Mesendoderm (in vitro differentiated cells): ENCODE measurements around the gene NAA25.
"Not testable (repeated sequence)": the region's sequence is repeated elsewhere in the genome, so short reads cannot be mapped to it uniquely, and the experiment has no call there.

Experiments used
- DNase-seq: peaks from one replicate; pipeline ENCODE4 v3.0.0; 2013
- H2AK5ac ChIP-seq: 2 replicates; pipeline ENCODE4 v1.6.1; 2013; ENCODE audit warnings: low read length, inconsistent platforms
- H2BK120ac ChIP-seq: 2 replicates; pipeline ENCODE4 v1.6.1; 2013; ENCODE audit warnings: low read depth, mild to moderate bottlenecking, low read length, moderate library complexity, mixed read lengths
- H2BK15ac ChIP-seq: replicated peaks from 2 replicates; pipeline ENCODE4 v1.6.1; 2013; ENCODE audit warnings: low read depth, mild to moderate bottlenecking, moderate library complexity
- H2BK5ac ChIP-seq: 2 replicates; pipeline ENCODE4 v1.6.1; 2013; ENCODE audit warnings: low read length, inconsistent platforms
- H3K18ac ChIP-seq: 2 replicates; pipeline ENCODE4 v1.6.1; 2013; ENCODE audit warnings: mild to moderate bottlenecking, low read length, mixed read lengths
- H3K23ac ChIP-seq: one replicate; pipeline ENCODE4 v1.6.1; 2013; ENCODE audit warnings: low read length
- H3K27ac ChIP-seq: 2 replicates; pipeline ENCODE4 v1.5.1; 2013; ENCODE audit warnings: low read depth, mild to moderate bottlenecking, inconsistent platforms, low read length, moderate library complexity
- H3K27me3 ChIP-seq: 2 replicates; pipeline ENCODE4 v1.6.1; 2013; ENCODE audit warnings: low read length, control low read depth, mild to moderate bottlenecking, inconsistent platforms; ENCODE audit not compliant: insufficient read depth, poor library complexity
- H3K36me3 ChIP-seq: 2 replicates; pipeline ENCODE4 v1.6.1; 2013; ENCODE audit warnings: low read length, inconsistent platforms; ENCODE audit not compliant: control insufficient read depth, insufficient read depth
- H3K4ac ChIP-seq: one replicate; pipeline ENCODE4 v1.6.1; 2013; ENCODE audit warnings: low read depth, mild to moderate bottlenecking, low read length, moderate library complexity
- H3K4me1 ChIP-seq: 2 replicates; pipeline ENCODE4 v1.6.1; 2013; ENCODE audit warnings: low read depth, low read length, inconsistent platforms; ENCODE audit not compliant: control insufficient read depth
- H3K4me2 ChIP-seq: 2 replicates; pipeline ENCODE4 v1.6.1; 2013; ENCODE audit warnings: low read length
- H3K4me3 ChIP-seq: 2 replicates; pipeline ENCODE4 v1.5.1; 2013; ENCODE audit warnings: mild to moderate bottlenecking, low read length
- H3K56ac ChIP-seq: one replicate; pipeline ENCODE4 v1.6.1; 2013; ENCODE audit warnings: low read length
- H3K79me1 ChIP-seq: 2 replicates; pipeline ENCODE4 v1.6.1; 2013; ENCODE audit warnings: low read length, inconsistent platforms
- H3K79me2 ChIP-seq: 2 replicates; pipeline ENCODE4 v1.6.1; 2013; ENCODE audit warnings: mild to moderate bottlenecking, low read length; ENCODE audit not compliant: control insufficient read depth, insufficient read depth
- H3K9ac ChIP-seq: 2 replicates; pipeline ENCODE4 v1.6.1; 2013; ENCODE audit warnings: low read length, inconsistent platforms
- H4K5ac ChIP-seq: one replicate; pipeline ENCODE4 v1.6.1; 2013; ENCODE audit warnings: low read length
- H4K8ac ChIP-seq: one replicate; pipeline ENCODE4 v1.6.1; 2013; ENCODE audit warnings: low read depth, mild to moderate bottlenecking, control low read depth, low read length, moderate library complexity
- WGBS: extraction: QIAGEN DNeasy Blood & Tissue Kit; methylation state at CpG from one replicate; pipeline ENCODE4 v1.1.7; 2013; ENCODE audit warnings: low lambda C conversion rate, missing lambda C conversion rate; ENCODE audit not compliant: insufficient coverage; ENCODE audit errors: extremely low coverage; 5-methylcytosine and 5-hydroxymethylcytosine counted together

The NAA25 gene

GRCh38 chr12:111999129-111999528, 109.5 kb downstream of the NAA25 start:
- H2AK5ac ChIP-seq, H3K4me3 ChIP-seq, H3K27me3 ChIP-seq, H2BK15ac ChIP-seq, H3K18ac ChIP-seq, H2BK5ac ChIP-seq, H3K79me2 ChIP-seq, H2BK120ac ChIP-seq, H3K4me1 ChIP-seq, H3K23ac ChIP-seq, H3K9ac ChIP-seq, H3K79me1 ChIP-seq, H3K4ac ChIP-seq, H3K56ac ChIP-seq, H4K5ac ChIP-seq, H3K36me3 ChIP-seq, H3K27ac ChIP-seq, DNase-seq, H3K4me2 ChIP-seq, H4K8ac ChIP-seq: not testable (repeated sequence)
- no CpG with 5 or more reads among the region's 9 CpGs for WGBS

- no peak overlapping the region for H2BK5ac ChIP-seq
- no peak overlapping the region for H3K4me2 ChIP-seq
- DNase-seq, result no peak
- H3K18ac ChIP-seq, result no peak overlapping the region
- H3K36me3 ChIP-seq, result no peaks in the 10 kb centered on the region
- no peak overlapping the region for H2BK15ac ChIP-seq
- WGBS, result no CpG with 5 or more reads among the region's 4 CpGs
- H3K79me1 ChIP-seq, result no peaks in the 10 kb centered on the region
- no peak overlapping the region for H3K4me3 ChIP-seq
- H3K4me1 ChIP-seq, result no peaks in the 10 kb centered on the region
- no peak overlapping the region for H4K5ac ChIP-seq
- H3K79me2 ChIP-seq, result no peaks in the 10 kb centered on the region
- peak overlapping the region; percentile 28 for H4K8ac ChIP-seq
- no peak overlapping the region for H3K23ac ChIP-seq
- no peaks in the 10 kb centered on the region for H3K27me3 ChIP-seq
- H2AK5ac ChIP-seq, result no peak overlapping the region
- H3K4ac ChIP-seq, result no peak overlapping the region
- H3K27ac ChIP-seq, result no peak overlapping the region
- H2BK120ac ChIP-seq, result no peak overlapping the region
- H3K56ac ChIP-seq, result no peak overlapping the region
- H3K9ac ChIP-seq, result no peak overlapping the region
Measured at GRCh38 chr12:111998015-111998414, 110.6 kb downstream of the NAA25 start.

- Histone ChIP-seq H3K36me3 (no peaks in the 10 kb centered on the region), H3K4me1 (no peaks in the 10 kb centered on the region), H2AK5ac (no peak overlapping the region), H3K23ac (no peak overlapping the region), H4K8ac (no peak overlapping the region), H3K4ac (no peak overlapping the region), H2BK120ac (no peak overlapping the region), H2BK5ac (no peak overlapping the region), H3K18ac (no peak overlapping the region), H3K27me3 (no peaks in the 10 kb centered on the region), H3K79me2 (no peaks in the 10 kb centered on the region), H3K4me2 (no peak overlapping the region), H3K4me3 (no peak overlapping the region), H2BK15ac (no peak overlapping the region), H3K56ac (no peak overlapping the region), H4K5ac (no peak overlapping the region), H3K79me1 (no peaks in the 10 kb centered on the region), H3K9ac (no peak overlapping the region), H3K27ac (no peak overlapping the region)
- no CpG with 5 or more reads among the region's 2 CpGs for WGBS
- DNase-seq, result no peak
Measured at GRCh38 chr12:111997300-111997699, 111.3 kb downstream of the NAA25 start.

- Histone ChIP-seq H3K79me2 (no peaks in the 10 kb centered on the region), H3K4ac (no peak overlapping the region), H2BK5ac (no peak overlapping the region), H3K18ac (no peak overlapping the region), H3K23ac (no peak overlapping the region), H3K27me3 (no peaks in the 10 kb centered on the region), H3K27ac (no peak overlapping the region), H4K8ac (no peak overlapping the region), H2BK15ac (no peak overlapping the region), H3K36me3 (no peaks in the 10 kb centered on the region), H4K5ac (no peak overlapping the region), H2BK120ac (no peak overlapping the region), H3K4me1 (no peaks in the 10 kb centered on the region), H3K9ac (no peak overlapping the region), H2AK5ac (no peak overlapping the region), H3K79me1 (no peaks in the 10 kb centered on the region), H3K4me3 (no peak overlapping the region), H3K56ac (no peak overlapping the region), H3K4me2 (no peak overlapping the region)
- DNase-seq, result no peak
- WGBS, result no CpG with 5 or more reads among the region's 1 CpG
Measured at GRCh38 chr12:111995782-111996480, 112.7 kb downstream of the NAA25 start.

GRCh38 chr12:111994211-111995111, 114.1 kb downstream of the NAA25 start:
- not testable (repeated sequence) for H3K23ac ChIP-seq, H3K27ac ChIP-seq, H3K4me3 ChIP-seq, H3K79me2 ChIP-seq, DNase-seq, H4K8ac ChIP-seq, H2BK5ac ChIP-seq, H4K5ac ChIP-seq, H3K4ac ChIP-seq, H2BK120ac ChIP-seq, H3K18ac ChIP-seq, H2AK5ac ChIP-seq, H2BK15ac ChIP-seq, H3K36me3 ChIP-seq, H3K4me2 ChIP-seq, H3K56ac ChIP-seq, H3K27me3 ChIP-seq, H3K79me1 ChIP-seq, H3K4me1 ChIP-seq, H3K9ac ChIP-seq
- WGBS, result no CpG with 5 or more reads among the region's 17 CpGs
